Measurements from ENCODE around the gene ZSWIM3. TPM values are rescaled to one million over a fixed set of nuclear protein-coding genes. Genes with fewer than 3 reads are reported as not detected.

Gene ZSWIM3
- total RNA-seq, 6 donors from 2014 or later = 2.4 to 7.3 (median 3.9) TPM

GRCh38 chr20:45892828-45893500, 35.5 kb downstream of the ZSWIM3 start:
- peaks cover 19 to 51% (median 48%) of the 10 kb centered on the region in 4 donors for H3K36me3 ChIP-seq
- no peak for TF ChIP-seq POLR2AphosphoS5 (IDR thresholded peaks at IDR 0.05)
- no peak for TF ChIP-seq CTCF (IDR thresholded peaks at IDR 0.05)
- peak in 1 of 4 donors; percentile 33 for TF ChIP-seq POLR2A (IDR thresholded peaks at IDR 0.05)

GRCh38 chr20:45893831-45894230, 36.4 kb downstream of the ZSWIM3 start:
- Histone ChIP-seq H3K9me3 (no peaks in the 10 kb centered on the region), H3K4me1 (peaks cover 23 to 35% (median 28%) of the 10 kb centered on the region in 4 donors), H3K27ac (no peak overlapping the region), H3K36me3 (peaks cover 19 to 60% (median 57%) of the 10 kb centered on the region in 4 donors), H3K4me3 (no peak overlapping the region), H3K27me3 (no peaks in the 10 kb centered on the region)
- TF ChIP-seq POLR2AphosphoS5 (IDR thresholded peaks at IDR 0.05) = no peak
- 91 to 96% methylated on average over 4 of the region's 4 CpGs for WGBS, 2 donors
- DNase-seq (no peak), ATAC-seq (ENCODE audit: low FRiP score in 2 of 2) (no peak)

More at GRCh38 chr20:45892828-45893500, 35.5 kb downstream of the ZSWIM3 start:
- Histone ChIP-seq H3K27ac (peak overlapping the region in 3 of 4 donors; percentile 35 to 91 (median 59)), H3K4me3 (peak overlapping the region in 1 of 4 donors; percentile 90), H3K9me3 (no peaks in the 10 kb centered on the region), H3K27me3 (no peaks in the 10 kb centered on the region), H3K4me1 (peaks cover 23 to 35% (median 28%) of the 10 kb centered on the region in 4 donors)
- 56 to 59% methylated on average over 2 to 4 of the region's 4 CpGs for WGBS, 2 donors
- ATAC-seq (ENCODE audit: low FRiP score in 2 of 2) = no peak
- no peak for DNase-seq

- no peak overlapping the region for H3K27ac ChIP-seq
- peaks cover 19 to 69% (median 63%) of the 10 kb centered on the region in 4 donors for H3K36me3 ChIP-seq
- no peaks in the 10 kb centered on the region for H3K27me3 ChIP-seq
- no peak overlapping the region for H3K4me3 ChIP-seq
- ATAC-seq (ENCODE audit: low FRiP score in 2 of 2) (no peak), DNase-seq (no peak)
- H3K9me3 ChIP-seq = no peaks in the 10 kb centered on the region
- no peak for TF ChIP-seq CTCF (IDR thresholded peaks at IDR 0.05)
- peak in 1 of 4 donors; percentile 45 for TF ChIP-seq POLR2A (IDR thresholded peaks at IDR 0.05)
- peaks cover 18 to 33% (median 26%) of the 10 kb centered on the region in 4 donors for H3K4me1 ChIP-seq
- WGBS, 2 donors = 89% methylated on average over 7 to 12 of the region's 12 CpGs
These were observed 37.4 kb downstream of the ZSWIM3 start for GRCh38 chr20:45894797-45895196.

- TF ChIP-seq EP300 (IDR thresholded peaks at IDR 0.05) (no peak), POLR2A (IDR thresholded peaks at IDR 0.05) (peak in 1 of 4 donors; percentile 6)
- Histone ChIP-seq H3K27ac (no peak overlapping the region), H3K9me3 (no peaks in the 10 kb centered on the region), H3K4me3 (no peak overlapping the region), H3K27me3 (no peaks in the 10 kb centered on the region), H3K36me3 (peaks cover 22 to 77% (median 63%) of the 10 kb centered on the region in 4 donors), H3K4me1 (peaks cover 15 to 18% (median 16%) of the 10 kb centered on the region in 4 donors)
- WGBS, 2 donors = 95 to 96% methylated on average over 12 to 14 of the region's 14 CpGs
- ATAC-seq (ENCODE audit: low FRiP score in 2 of 2) = no peak
- DNase-seq = no peak
These were observed 39.3 kb downstream of the ZSWIM3 start for GRCh38 chr20:45896641-45897161.

- H3K4me1 ChIP-seq = peaks cover 9 to 13% (median 10%) of the 10 kb centered on the region in 4 donors
- H3K9me3 ChIP-seq = no peaks in the 10 kb centered on the region
- DNase-seq (no peak), ATAC-seq (ENCODE audit: low FRiP score in 2 of 2) (no peak)
- no peak for TF ChIP-seq EP300 (IDR thresholded peaks at IDR 0.05)
- no peak for TF ChIP-seq POLR2AphosphoS5 (IDR thresholded peaks at IDR 0.05)
- TF ChIP-seq CTCF (IDR thresholded peaks at IDR 0.05) = no peak
- no peak for TF ChIP-seq POLR2A (IDR thresholded peaks at IDR 0.05)
- H3K27ac ChIP-seq = no peak overlapping the region
- H3K36me3 ChIP-seq = peaks cover 22 to 80% (median 63%) of the 10 kb centered on the region in 4 donors
- 78 to 93% methylated on average over 2 of the region's 2 CpGs for WGBS, 2 donors
- no peaks in the 10 kb centered on the region for H3K27me3 ChIP-seq
- no peak overlapping the region for H3K4me3 ChIP-seq
These were observed 39.9 kb downstream of the ZSWIM3 start for GRCh38 chr20:45897289-45897688.

Measured in upper lobe of left lung (tissue), 6 donors.